22Rv1 (cell line): Measurements from ENCODE around the gene CREM.
"Not testable (repeated sequence)": the region's sequence is repeated elsewhere in the genome, so short reads cannot be mapped to it uniquely, and the experiment has no call there.

Source experiments
- H3K27ac ChIP-seq: fragments of 450-650 bp; 2 replicates; pipeline ENCODE4 v1.5.1; 2017
- ZFX ChIP-seq: fragments of 450-650 bp; IDR thresholded peaks from 2 replicates; pipeline ENCODE4 v1.6.1; 2017; ENCODE audit warnings: antibody characterized with exemption, borderline replicate concordance
- TF ChIP-seq, protein P1 (sequence below): fragments of 450-650 bp; IDR thresholded peaks from 2 replicates; pipeline ENCODE4 v1.5.1; 2017; ENCODE audit warnings: mild to moderate bottlenecking

The CREM gene

DNA sequence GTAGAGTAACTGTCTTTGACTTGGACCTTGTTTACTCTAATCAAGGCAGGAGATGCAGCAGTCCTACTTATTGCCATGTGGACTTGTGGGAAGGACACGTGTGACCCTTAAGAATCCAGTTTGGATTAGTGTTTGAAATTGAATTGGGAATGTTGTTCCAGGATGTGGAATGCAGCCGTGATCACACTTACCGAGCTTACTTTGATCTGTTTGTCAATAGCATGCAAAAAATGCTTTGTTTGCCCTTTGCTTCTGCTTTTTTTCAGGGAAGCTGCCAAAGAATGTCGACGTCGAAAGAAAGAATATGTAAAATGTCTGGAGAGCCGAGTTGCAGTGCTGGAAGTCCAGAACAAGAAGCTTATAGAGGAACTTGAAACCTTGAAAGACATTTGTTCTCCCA lies 84.7 kb downstream of the CREM start:
- H3K27ac ChIP-seq = no peak overlapping the region
- TF ChIP-seq, protein P1, sequence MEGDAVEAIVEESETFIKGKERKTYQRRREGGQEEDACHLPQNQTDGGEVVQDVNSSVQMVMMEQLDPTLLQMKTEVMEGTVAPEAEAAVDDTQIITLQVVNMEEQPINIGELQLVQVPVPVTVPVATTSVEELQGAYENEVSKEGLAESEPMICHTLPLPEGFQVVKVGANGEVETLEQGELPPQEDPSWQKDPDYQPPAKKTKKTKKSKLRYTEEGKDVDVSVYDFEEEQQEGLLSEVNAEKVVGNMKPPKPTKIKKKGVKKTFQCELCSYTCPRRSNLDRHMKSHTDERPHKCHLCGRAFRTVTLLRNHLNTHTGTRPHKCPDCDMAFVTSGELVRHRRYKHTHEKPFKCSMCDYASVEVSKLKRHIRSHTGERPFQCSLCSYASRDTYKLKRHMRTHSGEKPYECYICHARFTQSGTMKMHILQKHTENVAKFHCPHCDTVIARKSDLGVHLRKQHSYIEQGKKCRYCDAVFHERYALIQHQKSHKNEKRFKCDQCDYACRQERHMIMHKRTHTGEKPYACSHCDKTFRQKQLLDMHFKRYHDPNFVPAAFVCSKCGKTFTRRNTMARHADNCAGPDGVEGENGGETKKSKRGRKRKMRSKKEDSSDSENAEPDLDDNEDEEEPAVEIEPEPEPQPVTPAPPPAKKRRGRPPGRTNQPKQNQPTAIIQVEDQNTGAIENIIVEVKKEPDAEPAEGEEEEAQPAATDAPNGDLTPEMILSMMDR = no peak
- TF ChIP-seq ZFX = no peak

DNA sequence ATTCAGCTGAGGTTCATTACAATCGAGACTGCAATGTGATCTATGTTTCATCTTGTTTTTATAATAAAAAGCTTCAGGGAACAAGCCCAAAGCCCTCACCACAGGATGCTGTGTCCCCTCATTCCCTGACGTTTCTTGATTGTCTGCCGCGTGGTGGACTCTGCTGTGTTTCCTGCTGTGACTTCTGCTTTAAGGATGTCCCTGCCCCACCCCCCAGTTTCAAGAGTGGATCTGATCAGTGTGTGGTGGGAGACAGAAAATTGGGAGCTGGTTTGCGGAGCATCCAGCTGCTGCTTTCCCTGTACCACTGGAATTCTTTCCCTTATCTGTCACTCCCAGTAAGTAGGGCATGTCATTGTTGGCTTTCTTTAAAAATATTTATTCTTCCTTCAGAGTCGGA lies 86.2 kb downstream of the CREM start:
- H3K27ac ChIP-seq = no peak overlapping the region
- no peak for TF ChIP-seq ZFX
- TF ChIP-seq, protein P1 = no peak

DNA sequence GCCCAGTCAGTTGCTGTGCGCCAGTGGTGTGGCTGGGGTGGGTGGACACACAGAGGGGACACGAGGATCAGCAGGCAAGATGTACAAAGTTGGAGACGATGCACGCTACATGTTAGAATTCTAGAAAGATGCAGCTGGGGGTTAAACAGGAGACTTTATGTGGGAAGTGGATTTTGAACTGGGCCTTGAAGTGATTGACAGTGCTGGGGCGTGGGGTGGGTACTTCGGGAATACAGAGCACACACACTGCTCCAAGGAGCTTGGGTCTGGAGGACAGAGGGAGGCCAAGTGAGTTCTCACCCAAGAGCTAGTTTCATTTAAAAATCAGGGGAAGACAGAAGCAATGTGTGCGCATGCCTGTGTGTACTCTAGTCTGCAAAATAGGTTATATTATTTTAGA lies 87.1 kb downstream of the CREM start:
- H3K27ac ChIP-seq = no peak overlapping the region
- no peak for TF ChIP-seq ZFX
- TF ChIP-seq, protein P1 = no peak

DNA sequence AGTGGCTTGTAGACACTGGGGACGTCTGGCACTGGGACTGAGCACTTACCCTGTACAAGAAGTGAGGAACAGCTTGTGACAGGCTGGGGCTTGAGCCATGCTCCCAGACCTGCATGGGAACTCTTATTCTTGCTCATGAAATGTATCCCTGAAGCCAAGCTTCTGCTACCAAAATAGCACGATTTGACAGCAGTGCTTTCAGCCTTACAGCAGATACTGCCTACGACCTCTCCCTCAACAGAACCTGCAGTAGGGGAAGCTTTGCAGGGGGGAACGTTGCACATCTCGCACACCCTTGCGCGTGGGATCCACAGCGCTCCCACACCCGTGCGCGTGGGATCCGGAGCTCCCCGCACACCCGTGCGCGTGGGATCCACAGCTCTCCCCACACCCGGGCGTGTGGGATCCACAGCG lies 88.0 kb downstream of the CREM start:
- no peak overlapping the region for H3K27ac ChIP-seq
- TF ChIP-seq, protein P1 = no peak
- no peak for TF ChIP-seq ZFX

DNA sequence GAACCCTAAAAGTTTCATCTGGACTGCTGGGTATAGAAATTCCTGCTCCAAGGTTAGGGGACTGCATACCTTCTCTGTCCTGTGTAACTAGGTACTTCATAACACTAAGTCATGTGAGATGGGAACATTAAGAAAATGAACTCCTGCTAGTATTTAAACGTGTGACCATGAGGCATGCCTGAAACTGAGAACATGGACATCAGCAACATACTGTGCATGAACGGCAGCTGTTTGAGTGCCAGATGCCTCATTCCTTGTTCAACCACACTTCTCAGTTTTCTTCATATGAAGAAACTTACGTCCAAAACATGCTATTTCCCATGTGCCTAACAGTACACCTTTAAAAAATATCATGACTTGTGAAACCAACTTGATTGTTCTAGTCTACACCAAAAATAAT lies 88.5 kb downstream of the CREM start:
- H3K27ac ChIP-seq = no peak overlapping the region
- no peak for TF ChIP-seq ZFX
- TF ChIP-seq, protein P1 = no peak

DNA sequence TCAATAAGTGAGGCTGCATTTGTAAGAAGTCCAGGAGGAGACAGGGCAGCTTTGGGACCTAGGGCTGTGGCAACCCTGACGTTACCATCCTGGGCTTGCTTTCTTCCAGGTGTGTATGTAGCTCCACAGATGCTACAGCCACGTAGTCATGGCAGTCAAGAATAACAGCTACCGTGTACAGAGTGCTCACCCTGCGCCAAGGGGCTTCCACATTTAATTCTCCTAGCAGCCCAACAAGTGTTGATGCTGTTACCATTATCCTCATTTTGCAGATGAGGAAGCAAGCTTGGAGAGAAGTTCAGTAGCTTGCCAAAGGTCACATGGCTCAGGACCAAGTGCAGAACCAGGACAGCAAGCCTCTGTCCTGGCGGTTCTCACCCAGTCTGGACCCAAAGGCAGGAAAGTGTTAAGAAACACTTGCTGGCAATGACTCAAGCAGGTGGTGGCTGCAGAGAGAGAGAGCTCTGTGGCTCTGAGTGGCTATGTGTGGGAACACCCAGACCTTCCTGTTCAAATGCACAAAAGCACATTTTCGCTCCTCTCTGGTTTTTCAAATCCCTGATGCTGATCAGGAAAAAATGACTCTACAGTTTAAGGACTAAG lies 89.8 kb downstream of the CREM start:
- TF ChIP-seq ZFX = no peak
- TF ChIP-seq, protein P1 = no peak
- H3K27ac ChIP-seq = no peak overlapping the region

DNA sequence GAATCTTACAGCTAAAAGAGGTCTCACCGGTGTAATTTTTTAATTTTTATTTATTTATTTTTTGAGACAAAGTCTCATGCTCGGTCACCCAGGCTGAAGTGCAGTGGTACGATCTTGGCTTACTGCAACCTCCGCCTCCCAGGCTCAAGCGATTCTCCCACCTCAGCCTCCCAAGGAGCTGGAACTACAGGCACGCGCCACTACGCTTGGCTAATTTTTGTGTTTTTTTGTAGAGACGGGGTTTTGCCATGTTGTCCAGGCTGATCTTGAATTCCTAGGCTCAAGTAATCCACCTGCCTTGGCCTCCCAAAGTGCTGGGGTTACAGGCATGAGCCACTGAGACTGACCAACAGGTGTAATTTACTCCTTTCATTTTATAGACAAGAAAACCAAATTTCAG lies 90.3 kb downstream of the CREM start:
- not testable (repeated sequence) for H3K27ac ChIP-seq

DNA sequence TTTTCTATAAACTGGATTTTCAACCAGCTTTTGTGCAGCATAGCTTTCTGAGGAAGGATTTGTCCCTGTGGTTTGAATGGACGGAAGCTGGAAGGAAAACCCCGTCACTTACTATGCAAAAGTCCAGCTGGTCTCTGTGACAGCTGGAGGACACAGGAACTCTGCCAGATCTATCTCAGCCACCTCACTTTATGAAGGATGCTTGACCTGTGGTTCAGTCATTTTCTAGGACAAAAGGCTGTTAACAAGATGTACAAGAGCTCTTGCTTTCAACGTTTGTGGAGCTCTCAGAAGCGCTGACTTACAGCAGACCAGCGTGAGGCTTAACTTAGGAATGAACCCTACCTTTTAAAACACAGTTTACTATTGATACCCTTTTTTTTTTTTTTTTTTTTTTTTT lies 90.8 kb downstream of the CREM start:
- H3K27ac ChIP-seq = no peak overlapping the region
- TF ChIP-seq, protein P1 = no peak
- no peak for TF ChIP-seq ZFX
